Body of pancreas (tissue), 4 donors: ENCODE data around the gene ZNF20.

ENCODE experiments used
- CTCF ChIP-seq, 7 experiments: fragments of 450-650 bp in 4 of 7; fragments of 200-600 bp in 3 of 7; sonication (generic) in 3 of 7; IDR thresholded peaks; one replicate each; pipeline ENCODE4 v1.5.1; 2016 to 2019; ENCODE audit warnings: antibody characterized with exemption in 7 of 7
- POLR2A ChIP-seq, 3 donors: fragments of 450-650 bp; IDR thresholded peaks; one replicate each; pipeline ENCODE4 v1.6.1; 2016; ENCODE audit warnings: antibody characterized with exemption in 3 of 3, mild to moderate bottlenecking in 2 of 3

GRCh38 chr19:12163826-12164225 lies 23.7 kb upstream of the ZNF20 start:
- TF ChIP-seq CTCF (IDR thresholded peaks at IDR 0.05) (no peak), POLR2A (IDR thresholded peaks at IDR 0.05) (no peak)
